GM19328 (cell line): ENCODE measurements around the gene CDH23.

ENCODE experiments used
- ATAC-seq: cut with Tn5 transposase; IDR thresholded peaks from one replicate; pipeline ENCODE4 v1.9.1; 2021; ENCODE audit warnings: mild to moderate bottlenecking, moderate library complexity; ENCODE audit not compliant: unreplicated experiment

Gene CDH23

DNA sequence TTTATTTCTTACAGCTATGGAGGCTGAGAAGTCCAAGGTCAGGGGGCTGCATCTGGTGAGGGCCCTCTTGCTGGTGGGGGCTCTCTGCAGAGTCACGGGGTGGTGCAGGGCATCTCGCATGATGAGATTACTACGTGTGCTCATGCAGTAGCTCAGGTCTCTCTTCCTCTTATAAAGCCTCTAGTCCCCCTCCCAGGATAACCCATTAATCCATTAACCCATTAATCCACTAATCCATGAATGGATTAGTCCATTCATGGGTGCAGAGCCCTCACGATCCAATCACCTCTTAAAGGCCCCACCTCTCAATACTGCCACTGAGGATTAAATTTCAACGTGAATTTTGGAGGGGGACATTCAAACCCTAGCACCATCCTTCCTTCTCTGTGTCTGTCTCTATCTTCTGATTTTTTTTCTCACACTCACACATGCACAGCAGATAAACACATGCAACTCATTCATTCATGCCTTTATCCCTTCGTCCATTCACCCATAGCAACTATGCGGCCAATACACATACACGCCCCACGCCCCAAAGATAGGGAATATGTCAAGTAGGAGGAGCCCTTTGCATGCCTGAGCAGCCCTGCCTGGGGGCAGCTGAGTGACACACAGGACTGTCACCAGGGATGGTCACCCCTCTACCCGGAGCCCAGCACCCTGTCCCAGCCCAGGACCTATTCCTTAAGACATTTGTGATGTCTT is 236.3 kb downstream of the CDH23 start:
- no peak for ATAC-seq

GRCh38 chr10:71633920-71634319 is 237.2 kb downstream of the CDH23 start:
- ATAC-seq, result no peak

- no peak for ATAC-seq
Measured at GRCh38 chr10:71634531-71635164, 237.9 kb downstream of the CDH23 start.

DNA sequence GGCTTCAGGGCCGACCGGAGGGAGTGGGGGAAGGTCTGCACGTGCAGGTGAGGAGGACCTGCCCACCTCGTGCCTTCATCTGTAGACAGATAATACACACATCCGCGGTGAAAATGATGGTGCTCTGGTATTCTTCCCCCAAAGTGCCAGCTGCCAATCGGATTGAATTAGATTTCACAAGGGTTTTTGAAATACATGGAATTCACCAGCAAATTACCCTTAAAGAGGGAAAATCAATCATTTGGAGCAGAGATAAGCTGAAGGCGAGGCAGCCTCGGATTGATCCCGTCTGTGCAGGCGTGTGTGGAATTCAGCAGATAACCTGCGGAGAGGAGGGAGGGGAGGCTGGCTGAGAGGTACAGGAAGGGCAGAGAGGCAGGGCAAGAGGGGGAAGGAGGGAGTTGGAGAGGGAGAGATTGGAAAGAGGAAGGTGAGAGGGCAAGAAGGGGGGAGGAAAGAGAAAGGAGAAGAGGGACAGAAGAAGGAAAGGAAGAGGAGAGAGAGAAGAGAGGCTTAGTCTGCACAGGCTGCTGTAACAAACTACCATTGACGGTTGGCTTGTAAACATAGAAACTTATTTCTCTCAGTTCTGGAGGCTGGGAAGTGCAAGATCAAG is 238.6 kb downstream of the CDH23 start:
- no peak for ATAC-seq

GRCh38 chr10:71635867-71636266 is 239.1 kb downstream of the CDH23 start:
- no peak for ATAC-seq

- no peak for ATAC-seq
Measured at GRCh38 chr10:71636588-71636987, 239.9 kb downstream of the CDH23 start.

DNA sequence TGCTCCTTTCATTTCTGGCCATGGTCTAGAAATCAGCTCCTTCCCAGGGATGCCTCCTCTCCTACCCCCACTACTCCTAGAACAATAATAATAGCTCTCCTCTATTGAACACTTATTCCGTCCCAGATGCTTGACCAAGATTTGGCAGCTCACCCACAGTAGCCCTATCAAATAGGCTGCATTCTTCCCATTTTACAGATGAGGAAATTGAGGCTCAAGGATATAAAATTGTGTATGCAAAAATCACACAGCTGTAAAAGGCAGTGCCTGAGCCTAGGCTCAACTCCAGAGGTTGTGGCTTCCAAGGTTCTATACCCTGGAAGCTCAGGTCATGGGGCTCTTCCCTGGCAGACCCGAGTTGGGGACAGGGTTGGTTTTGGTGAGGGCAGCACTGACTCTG is 240.6 kb downstream of the CDH23 start:
- ATAC-seq, result no peak

GRCh38 chr10:71638064-71638821 is 241.5 kb downstream of the CDH23 start:
- ATAC-seq, result no peak

DNA sequence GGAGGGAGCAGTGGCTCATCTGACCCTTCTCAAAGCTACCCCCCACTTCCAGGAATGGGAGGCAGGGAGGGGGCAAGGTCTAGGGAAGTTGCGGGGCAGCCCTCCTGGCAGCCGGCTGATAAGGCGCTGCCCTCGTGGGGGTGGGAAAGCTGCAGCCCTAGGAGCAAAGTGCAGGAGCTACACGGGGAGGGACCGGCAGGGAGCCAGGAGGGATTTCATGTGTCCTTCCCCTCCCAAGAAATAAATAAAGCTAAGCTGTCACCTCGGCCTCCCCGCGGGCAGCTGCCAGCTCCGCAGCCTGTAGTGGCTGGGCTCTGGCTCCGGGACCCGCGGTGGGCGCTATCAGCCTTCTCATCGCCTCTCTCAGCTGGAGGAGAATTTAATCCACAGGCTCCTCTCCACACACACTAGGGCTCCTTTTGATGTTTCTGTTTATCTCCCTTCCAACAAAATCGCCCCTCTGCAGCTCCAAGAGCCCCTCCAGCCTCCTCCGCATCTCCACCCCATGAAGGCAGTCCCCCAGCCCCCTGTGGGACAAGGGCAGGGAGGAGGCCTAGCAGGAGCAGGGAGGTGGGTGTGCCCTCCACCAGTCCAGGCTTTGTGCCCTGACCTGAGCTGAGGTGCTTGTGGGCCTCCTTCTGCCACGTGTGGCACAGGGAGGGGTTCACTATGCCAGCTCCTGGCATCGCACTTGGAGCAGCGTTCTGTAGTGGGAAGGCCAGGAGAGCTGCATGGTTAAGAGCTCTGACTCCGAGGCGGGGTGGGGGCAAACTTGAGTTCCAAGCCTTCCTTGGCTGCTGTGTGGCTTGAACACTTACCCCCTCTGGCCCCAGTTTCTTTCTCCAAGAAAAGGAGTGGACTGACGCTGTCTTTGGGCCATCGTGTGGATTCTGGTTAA is 242.4 kb downstream of the CDH23 start:
- no peak for ATAC-seq

GRCh38 chr10:71640607-71641006 is 243.9 kb downstream of the CDH23 start:
- ATAC-seq, result no peak

GRCh38 chr10:71641449-71641848 is 244.7 kb downstream of the CDH23 start:
- no peak for ATAC-seq

- ATAC-seq, result no peak
Measured at GRCh38 chr10:71641986-71642385, 245.3 kb downstream of the CDH23 start.

- no peak for ATAC-seq
Measured at GRCh38 chr10:71643904-71644303, 247.2 kb downstream of the CDH23 start.

DNA sequence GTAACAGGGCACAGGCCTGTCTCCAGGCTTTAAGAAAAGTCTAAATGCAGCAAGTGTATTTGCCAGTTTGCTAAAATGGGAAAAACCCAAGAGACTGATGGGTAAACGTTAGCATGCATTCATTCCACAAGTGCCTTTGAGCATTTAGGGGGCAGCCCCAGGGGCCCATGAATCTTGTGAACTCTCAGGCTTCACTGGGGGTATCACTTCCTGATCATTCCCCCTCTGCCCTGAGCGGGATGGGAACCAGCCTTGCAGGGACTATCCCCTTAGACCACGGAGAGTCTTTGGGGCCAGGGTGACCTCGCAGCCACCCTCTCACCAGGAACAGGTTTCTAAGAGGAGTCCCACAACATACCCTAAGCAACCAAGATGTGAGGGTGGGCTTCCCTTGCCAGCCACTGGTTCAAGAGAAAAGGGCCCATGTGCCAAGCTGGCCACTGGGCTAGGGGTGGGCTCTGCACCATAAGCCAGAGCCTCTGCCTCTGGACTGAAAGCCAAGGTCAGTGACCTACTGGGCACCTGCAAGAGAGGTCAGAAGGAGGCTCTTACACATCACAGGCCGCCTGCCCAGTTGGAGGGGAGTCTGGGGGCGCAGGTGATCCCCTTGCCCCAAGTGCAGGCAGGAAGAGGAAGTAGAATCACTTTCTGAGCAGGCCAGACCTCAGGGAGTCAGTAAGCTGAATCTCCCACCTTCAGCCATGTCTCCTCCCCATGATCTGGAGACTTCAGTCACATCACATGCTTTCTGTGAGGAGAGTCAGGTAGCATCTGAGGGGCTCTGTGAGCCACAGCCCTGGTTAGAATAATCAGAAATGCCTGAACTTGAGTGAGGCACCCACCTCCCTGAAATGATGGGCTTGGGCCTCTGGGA is 247.8 kb downstream of the CDH23 start:
- no peak for ATAC-seq

GRCh38 chr10:71645185-71645584 is 248.5 kb downstream of the CDH23 start:
- no peak for ATAC-seq

GRCh38 chr10:71646037-71646436 is 249.3 kb downstream of the CDH23 start:
- no peak for ATAC-seq

DNA sequence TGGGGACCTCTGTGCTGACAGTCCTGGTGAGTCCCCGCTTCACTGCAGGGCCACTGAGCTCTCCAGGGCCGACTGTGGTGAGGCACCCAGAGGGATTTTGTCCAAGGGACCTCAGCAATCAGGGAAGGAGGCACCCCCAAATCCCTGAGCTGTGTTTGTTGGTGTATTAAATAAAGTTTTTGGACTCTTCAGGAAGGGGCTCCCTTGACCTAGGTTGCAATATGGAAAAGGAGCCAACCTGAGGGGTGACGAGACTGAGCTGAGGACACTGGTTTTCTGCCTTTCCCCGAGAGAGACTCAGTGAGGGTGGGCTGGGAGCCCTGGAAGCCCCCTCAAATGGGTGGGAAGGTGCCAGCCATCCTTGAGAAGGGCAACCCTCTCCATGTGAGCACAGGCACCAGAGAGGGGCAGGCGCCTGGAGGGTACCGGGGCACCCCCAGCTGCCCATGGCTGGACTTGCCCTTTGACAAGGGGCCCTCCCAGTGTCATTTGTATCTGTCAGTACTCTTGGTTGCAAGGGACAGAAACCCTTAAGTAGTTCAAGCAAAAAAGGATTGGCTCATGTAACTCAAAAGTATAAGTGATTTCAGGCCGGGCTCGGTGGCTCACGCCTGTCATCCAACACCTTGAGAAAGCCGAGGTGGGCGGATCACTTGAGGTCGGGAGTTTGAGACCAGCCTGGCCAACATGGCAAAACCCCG is 250.0 kb downstream of the CDH23 start:
- ATAC-seq, result no peak

GRCh38 chr10:71647526-71648253 is 251.0 kb downstream of the CDH23 start:
- ATAC-seq, result no peak
